DND-41 (cell line): ENCODE measurements around the gene DNAJC15.

Experiments used
- ATAC-seq: fragments of 200-7000 bp; cut with Tn5 transposase; 3 replicates; pipeline ENCODE4 v1.9.1; 2021; ENCODE audit warnings: low read depth; ENCODE audit not compliant: insufficient read depth
- DNase-seq: peaks from one replicate; pipeline ENCODE4 v3.0.0-alpha.2; 2020
- H2AFZ ChIP-seq: 2 replicates; pipeline ENCODE4 v1.6.0; 2012; ENCODE audit warnings: low read depth, low read length
- H3K27ac ChIP-seq: 2 replicates; pipeline ENCODE4 v1.5.1; 2012; ENCODE audit warnings: low read length, inconsistent platforms
- H3K27me3 ChIP-seq: fragments of 200-600 bp; sonication (generic); 2 replicates; pipeline ENCODE4 v1.6.0; 2012; ENCODE audit warnings: low read length, mild to moderate bottlenecking, inconsistent platforms; ENCODE audit not compliant: insufficient read depth, poor library complexity
- H3K36me3 ChIP-seq: 2 replicates; pipeline ENCODE4 v1.5.1; 2012; ENCODE audit warnings: low read length, inconsistent platforms; ENCODE audit not compliant: insufficient read depth
- H3K4me1 ChIP-seq: 2 replicates; pipeline ENCODE4 v1.5.1; 2012; ENCODE audit warnings: mild to moderate bottlenecking, low read length; ENCODE audit not compliant: insufficient read depth
- H3K4me2 ChIP-seq: 2 replicates; pipeline ENCODE4 v1.6.0; 2012; ENCODE audit warnings: mild to moderate bottlenecking, moderate library complexity, low read length, inconsistent platforms; ENCODE audit not compliant: insufficient read depth
- H3K4me3 ChIP-seq, 2 experiments: fragments of 200-600 bp in 1 of 2; shearing (Covaris generic) in 1 of 2; 2 replicates each; pipeline ENCODE4 v1.5.1; 2012 to 2016; ENCODE audit warnings: inconsistent platforms in 2 of 2, low read length in 2 of 2, mild to moderate bottlenecking in 2 of 2, low read depth in 1 of 2, moderate library complexity in 1 of 2
- H3K79me2 ChIP-seq: 2 replicates; pipeline ENCODE4 v1.6.0; 2012; ENCODE audit warnings: low read length, inconsistent platforms; ENCODE audit not compliant: insufficient read depth
- H3K9ac ChIP-seq: 2 replicates; pipeline ENCODE4 v1.6.0; 2012; ENCODE audit warnings: low read depth, mild to moderate bottlenecking, inconsistent platforms, low read length, moderate library complexity
- H3K9me3 ChIP-seq: 2 replicates; pipeline ENCODE4 v1.5.1; 2012; ENCODE audit warnings: low read length, moderate library complexity, mild to moderate bottlenecking, inconsistent platforms; ENCODE audit not compliant: insufficient read depth, severe bottlenecking
- H4K20me1 ChIP-seq: 2 replicates; pipeline ENCODE4 v1.6.0; 2012; ENCODE audit warnings: low read length; ENCODE audit not compliant: insufficient read depth
- CTCF ChIP-seq: IDR thresholded peaks from 2 replicates; pipeline ENCODE4 v1.5.1; 2012; ENCODE audit warnings: borderline replicate concordance, low read length, moderate library complexity, mild to moderate bottlenecking; ENCODE audit not compliant: poor library complexity, severe bottlenecking; ENCODE audit errors: extremely low read depth
- EZH2 ChIP-seq: IDR thresholded peaks from 3 replicates; pipeline ENCODE4 v1.6.1; 2012; ENCODE audit warnings: borderline replicate concordance, low read depth, mild to moderate bottlenecking, moderate library complexity, low read length, inconsistent platforms; ENCODE audit not compliant: severe bottlenecking

The DNAJC15 gene

GRCh38 chr13:43126420-43126819 is 103.0 kb downstream of the DNAJC15 start:
- H3K4me2 ChIP-seq = no peak overlapping the region
- no peaks in the 10 kb centered on the region for H3K79me2 ChIP-seq
- H3K4me3 ChIP-seq = no peak overlapping the region
- H3K9me3 ChIP-seq = no peaks in the 10 kb centered on the region
- no peaks in the 10 kb centered on the region for H3K27me3 ChIP-seq
- DNase-seq (no peak), ATAC-seq (no peak)
- H3K9ac ChIP-seq = no peak overlapping the region
- H3K36me3 ChIP-seq = no peaks in the 10 kb centered on the region
- TF ChIP-seq CTCF (no peak), EZH2 (no peak)
- H4K20me1 ChIP-seq = no peaks in the 10 kb centered on the region
- peaks cover 7% of the 10 kb centered on the region for H3K4me1 ChIP-seq
- no peak overlapping the region for H3K27ac ChIP-seq
- no peak overlapping the region for H2AFZ ChIP-seq

- ATAC-seq (peak; percentile 22; the same call in 1 of the 3 replicates), DNase-seq (no peak)
- Histone ChIP-seq H3K9me3 (no peaks in the 10 kb centered on the region), H3K79me2 (no peaks in the 10 kb centered on the region), H3K4me2 (0 out of 2 replicates have a peak overlapping the region, but pooled peaks have one; percentile 9), H3K9ac (no peak overlapping the region), H4K20me1 (no peaks in the 10 kb centered on the region), H3K27ac (no peak overlapping the region), H3K4me1 (peaks cover 7% of the 10 kb centered on the region), H3K36me3 (no peaks in the 10 kb centered on the region), H2AFZ (no peak overlapping the region; the same call in 1 of the 2 replicates), H3K27me3 (no peaks in the 10 kb centered on the region), H3K4me3 (no peak overlapping the region)
- no peak for TF ChIP-seq EZH2
- no peak for TF ChIP-seq CTCF
These were observed 103.9 kb downstream of the DNAJC15 start for GRCh38 chr13:43127103-43127798.

GRCh38 chr13:43127827-43128226 is 104.4 kb downstream of the DNAJC15 start:
- Histone ChIP-seq H3K9me3 (no peaks in the 10 kb centered on the region), H3K9ac (no peak overlapping the region), H3K79me2 (no peaks in the 10 kb centered on the region), H3K36me3 (no peaks in the 10 kb centered on the region), H3K4me3 (no peak overlapping the region), H3K4me1 (peaks cover 7% of the 10 kb centered on the region), H3K4me2 (no peak overlapping the region), H2AFZ (no peak overlapping the region), H4K20me1 (no peaks in the 10 kb centered on the region), H3K27me3 (peaks cover under 1% of the 10 kb centered on the region), H3K27ac (no peak overlapping the region)
- DNase-seq = no peak
- ATAC-seq = peak; percentile 55
- no peak for TF ChIP-seq EZH2
- TF ChIP-seq CTCF = no peak

GRCh38 chr13:43128504-43128961 is 105.1 kb downstream of the DNAJC15 start:
- H4K20me1 ChIP-seq = no peaks in the 10 kb centered on the region
- ATAC-seq = no peak
- no peak for TF ChIP-seq CTCF
- TF ChIP-seq EZH2 = no peak
- no peaks in the 10 kb centered on the region for H3K36me3 ChIP-seq
- H3K9ac ChIP-seq = no peak overlapping the region
- peaks cover 7% of the 10 kb centered on the region for H3K4me1 ChIP-seq
- no peak for DNase-seq
- no peak overlapping the region for H3K4me2 ChIP-seq
- no peaks in the 10 kb centered on the region for H3K79me2 ChIP-seq
- H3K4me3 ChIP-seq = no peak overlapping the region
- H2AFZ ChIP-seq = no peak overlapping the region
- peaks cover 3% of the 10 kb centered on the region for H3K27me3 ChIP-seq
- H3K27ac ChIP-seq = no peak overlapping the region
- no peaks in the 10 kb centered on the region for H3K9me3 ChIP-seq
